OCI-M2 (cell line): ENCODE measurements around the gene ATG4B.
"Not testable (repeated sequence)": the region's sequence is repeated elsewhere in the genome, so short reads cannot be mapped to it uniquely, and the experiment has no call there.

ENCODE experiments used
- DNase-seq: peaks from one replicate; lab custom pipeline; 2025; ENCODE audit not compliant: unreplicated experiment; lab: John Stamatoyannopoulos, UW

The ATG4B gene

DNA sequence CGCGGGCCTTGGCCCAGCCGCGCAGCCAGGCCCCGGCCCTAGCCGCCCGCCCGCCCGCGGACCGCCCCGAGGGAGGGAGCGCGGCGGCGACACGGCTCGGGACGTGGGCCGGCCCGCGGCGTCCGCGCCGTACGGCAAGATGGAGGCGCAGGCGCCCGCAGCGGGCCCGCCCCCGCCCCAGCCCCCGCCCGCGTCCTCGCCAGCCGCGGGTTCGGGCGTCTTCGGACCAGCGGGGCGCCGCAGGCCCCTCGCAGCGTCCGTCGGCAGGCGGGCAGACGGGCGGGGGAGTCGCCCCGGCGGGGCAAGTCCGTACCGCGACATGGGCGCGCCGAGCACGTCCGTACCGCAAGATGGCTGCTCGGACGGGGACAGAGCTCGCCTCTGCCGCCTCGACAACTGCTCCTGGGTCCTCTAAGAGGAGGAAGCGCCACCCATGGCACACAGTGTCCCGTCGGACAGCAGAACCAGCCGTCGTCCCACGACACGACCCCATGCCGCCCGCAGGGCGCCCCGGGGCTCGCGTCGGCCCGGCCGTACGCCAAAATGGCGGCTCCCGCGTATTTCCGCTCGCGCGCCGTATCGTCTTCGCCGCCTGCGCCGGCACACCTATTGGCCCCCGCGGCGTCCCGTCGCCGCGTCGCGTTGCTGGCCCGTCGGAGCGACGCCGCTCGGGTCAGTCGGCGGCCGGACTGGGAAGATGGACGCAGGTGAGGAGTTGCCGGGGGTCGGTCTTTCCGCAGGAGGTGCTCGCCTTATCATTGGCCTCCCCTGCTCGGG is at the start of gene ATG4B, which contains the start of gene THAP4:
Gene ATG4B, plus strand, starts transcription at position 676 of the 777 bp plus-strand sequence. Its CDS starts 22 bp downstream, at position 698.
Gene THAP4, minus strand, starts transcription at position 141 of the 777 bp plus-strand sequence. CDS start 141 bp downstream, outside the sequence.
- DNase-seq, result peak; percentile 26

DNA sequence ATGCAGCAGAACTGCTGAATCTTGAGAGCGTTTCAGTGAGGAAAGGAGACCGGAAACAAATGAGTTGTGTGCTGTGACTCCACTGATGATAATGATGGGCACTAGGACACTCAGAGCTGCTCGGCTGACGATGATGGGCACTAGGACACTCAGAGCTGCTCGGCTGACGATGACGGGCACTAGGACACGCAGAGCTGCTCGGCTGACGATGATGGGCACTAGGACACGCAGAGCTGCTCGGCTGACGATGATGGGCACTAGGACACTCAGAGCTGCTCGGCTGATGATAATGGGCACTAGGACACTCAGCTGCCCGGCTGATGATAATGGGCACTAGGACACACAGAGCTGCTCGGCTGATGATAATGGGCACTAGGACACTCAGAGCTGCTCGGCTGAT is 47.6 kb upstream of the ATG4B start:
- DNase-seq, result not testable (repeated sequence)

DNA sequence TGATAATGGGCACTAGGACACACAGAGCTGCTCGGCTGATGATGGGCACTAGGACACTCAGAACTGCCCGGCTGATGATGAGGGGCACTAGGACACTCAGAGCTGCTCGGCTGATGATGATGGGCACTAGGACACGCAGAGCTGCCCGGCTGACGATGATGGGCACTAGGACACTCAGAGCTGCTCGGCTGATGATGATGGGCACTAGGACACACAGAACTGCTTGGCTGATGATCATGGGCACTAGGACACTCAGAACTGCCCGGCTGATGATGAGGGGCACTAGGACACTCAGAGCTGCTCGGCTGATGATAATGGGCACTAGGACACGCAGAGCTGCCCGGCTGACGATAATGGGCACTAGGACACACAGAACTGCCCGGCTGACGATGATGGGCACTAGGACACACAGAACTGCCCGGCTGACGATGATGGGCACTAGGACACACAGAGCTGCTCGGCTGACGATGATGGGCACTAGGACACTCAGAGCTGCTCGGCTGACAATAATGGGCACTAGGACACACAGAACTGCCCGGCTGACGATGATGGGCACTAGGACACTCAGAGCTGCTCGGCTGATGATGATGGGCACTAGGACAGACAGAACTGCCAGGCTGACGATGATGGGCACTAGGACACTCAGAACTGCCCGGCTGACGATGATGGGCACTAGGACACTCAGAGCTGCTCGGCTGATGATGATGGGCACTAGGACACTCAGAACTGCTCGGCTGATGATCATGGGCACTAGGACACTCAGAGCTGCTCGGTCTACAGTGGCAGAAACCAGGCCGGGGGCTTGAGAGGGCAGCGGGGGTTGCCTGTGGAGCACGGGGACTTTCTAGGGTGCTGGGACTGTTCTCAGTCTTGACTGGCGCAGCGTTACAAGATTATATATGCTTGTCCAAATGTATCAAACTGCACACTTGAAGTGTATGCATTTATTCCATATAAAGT is 46.7 kb upstream of the ATG4B start:
- not testable (repeated sequence) for DNase-seq

DNA sequence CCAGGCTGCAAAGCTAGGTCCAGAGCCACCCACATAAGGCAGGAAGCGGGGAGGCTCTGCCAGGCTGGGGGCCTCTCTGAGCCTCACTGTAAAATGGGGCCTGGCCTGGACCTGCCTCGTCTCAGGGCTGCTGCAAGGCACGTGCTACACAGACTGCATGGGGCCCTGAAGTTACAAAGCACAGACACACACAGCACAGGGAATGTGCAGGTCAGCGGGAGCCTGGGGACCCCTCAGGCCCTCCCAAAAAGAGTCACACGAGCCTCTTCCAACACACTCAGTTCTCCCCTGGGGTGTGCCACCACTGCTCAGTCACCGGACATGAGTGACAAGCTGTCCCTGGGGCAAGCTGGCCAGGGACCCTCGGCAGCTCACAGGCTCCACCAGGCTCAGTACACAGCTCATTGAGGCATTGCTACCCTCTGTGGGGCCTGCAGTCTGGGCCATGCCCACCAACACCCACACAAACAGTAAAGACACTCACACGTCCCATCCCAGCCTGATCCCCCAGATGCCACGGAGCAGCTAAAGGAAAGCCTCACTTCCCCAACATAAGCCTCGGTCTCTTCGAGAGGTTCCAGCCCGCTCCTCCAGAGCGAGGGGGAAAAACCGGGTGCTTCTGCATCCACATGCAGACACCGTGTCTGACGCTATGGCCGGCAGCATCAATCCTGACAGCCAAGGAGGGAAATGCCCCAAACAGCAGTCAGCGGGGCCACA is 45.2 kb upstream of the ATG4B start:
- DNase-seq, result no peak

DNA sequence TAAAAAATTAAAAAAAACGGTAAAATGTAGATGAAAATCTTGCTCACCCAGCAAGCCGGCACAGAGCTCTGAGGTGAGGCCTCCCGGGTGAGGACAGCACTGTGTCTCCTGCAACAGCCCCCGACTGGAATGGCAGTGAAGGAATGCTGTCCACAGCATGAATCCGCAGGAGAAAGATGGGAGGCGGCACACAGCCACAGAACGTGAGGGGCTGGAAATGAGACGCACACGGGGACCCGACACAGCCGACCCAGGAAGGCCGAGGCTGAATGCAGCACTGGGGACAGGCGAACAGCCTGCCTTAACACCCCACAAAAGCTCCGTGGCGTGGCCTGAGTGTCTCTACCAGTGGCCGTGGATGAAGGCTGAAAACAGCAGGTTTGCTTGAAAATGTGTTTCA is 44.2 kb upstream of the ATG4B start:
- no peak for DNase-seq

DNA sequence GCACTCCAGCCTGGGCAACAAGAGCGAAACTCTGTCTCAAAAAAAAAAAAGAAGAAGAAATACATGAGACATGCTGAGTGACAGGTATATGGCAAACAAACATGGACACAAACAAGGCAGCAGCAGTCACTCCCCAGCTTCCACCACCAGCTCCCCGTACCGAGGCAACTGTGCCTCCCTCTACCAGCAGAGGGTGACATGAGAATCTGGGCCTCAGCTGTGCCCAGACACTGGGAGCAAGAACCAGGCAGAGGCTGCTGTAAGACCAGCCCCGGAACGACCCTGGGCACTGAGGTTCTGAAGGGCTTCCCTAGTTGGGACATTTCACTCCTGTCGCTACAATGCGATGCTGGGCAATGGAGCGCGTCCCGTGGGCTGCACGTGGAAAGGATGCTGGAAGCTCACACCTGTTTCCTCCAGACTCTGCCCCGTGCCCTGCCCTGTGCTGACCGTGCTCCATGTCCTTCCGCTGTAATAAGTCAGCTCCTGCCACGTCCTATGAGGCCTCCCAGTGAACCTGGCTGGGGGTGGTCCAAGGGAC is 41.8 kb upstream of the ATG4B start:
- no peak for DNase-seq

DNA sequence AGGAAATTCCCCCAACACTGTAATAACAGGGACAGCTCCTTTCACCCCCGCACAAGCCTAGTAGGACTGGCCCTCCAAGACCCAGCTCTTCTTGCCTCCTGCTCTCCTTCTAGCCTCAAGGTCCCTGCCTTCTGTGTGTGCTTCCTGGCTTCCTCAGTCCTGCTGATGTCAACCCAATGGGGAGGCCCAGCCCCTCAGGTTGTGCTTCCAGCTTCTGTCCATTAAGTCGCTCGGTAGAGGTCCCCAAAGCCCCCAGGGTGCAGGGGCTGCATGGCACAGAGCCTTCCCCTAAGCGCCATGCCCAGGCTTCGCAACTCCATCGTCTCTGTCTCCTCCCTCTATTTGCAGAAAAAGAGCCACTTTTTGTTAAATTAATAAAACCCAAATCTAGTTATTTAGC is 39.9 kb upstream of the ATG4B start:
- no peak for DNase-seq

DNA sequence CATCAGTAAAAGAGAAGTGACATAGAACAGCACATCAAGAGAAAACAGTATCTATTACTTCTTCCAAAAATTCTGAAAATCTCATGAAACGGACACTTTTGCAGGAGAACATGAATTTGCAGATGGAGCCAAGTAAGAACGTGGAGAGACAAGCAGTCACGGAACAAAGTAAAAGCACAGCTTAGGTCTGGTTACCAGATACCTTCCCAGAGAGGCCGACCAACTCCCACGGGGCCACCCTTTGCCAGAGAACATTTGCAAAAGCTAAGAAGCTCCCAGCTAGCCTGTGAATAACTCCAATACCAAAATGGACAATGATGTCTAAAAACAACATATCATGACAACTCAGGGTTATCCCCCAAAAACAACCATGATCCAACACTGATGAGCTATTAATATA is 39.4 kb upstream of the ATG4B start:
- no peak for DNase-seq

DNA sequence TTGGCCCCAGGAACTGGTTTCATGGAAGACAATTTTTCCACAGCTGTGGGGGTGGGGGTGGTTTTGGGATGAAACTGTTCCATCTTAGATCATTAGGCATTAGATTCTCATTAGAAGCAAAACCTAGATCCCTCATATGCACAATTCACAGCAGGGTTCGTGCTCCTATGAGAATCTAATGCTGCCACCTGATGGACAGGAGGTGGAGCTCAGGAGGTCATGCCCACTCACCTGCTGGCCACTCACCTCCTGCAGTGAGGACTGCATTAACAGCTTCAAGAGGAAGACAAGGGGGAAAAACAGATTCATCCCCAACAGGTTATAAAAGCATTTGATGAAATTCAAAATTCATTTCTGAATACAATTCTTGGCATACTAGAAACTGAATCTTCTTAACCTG is 39.0 kb upstream of the ATG4B start:
- DNase-seq, result no peak

DNA sequence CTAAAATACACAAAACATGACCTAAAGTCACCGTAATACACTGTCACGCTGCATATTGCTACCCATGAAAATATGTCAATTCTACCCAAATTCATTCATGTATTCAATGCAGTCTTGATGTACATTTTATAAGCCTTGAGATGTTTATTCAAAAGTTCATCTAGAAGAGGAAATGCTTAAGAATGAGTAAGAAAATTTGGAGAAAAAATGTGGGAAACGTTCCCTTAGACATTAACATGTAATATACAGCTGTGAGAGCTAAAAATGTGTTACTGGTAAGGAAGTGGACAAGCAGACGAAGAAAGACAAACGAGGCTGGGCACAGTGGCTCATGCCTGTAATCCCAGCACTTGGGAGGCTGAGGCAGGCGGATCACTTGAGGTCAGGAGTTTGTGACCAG is 37.9 kb upstream of the ATG4B start:
- DNase-seq, result no peak

DNA sequence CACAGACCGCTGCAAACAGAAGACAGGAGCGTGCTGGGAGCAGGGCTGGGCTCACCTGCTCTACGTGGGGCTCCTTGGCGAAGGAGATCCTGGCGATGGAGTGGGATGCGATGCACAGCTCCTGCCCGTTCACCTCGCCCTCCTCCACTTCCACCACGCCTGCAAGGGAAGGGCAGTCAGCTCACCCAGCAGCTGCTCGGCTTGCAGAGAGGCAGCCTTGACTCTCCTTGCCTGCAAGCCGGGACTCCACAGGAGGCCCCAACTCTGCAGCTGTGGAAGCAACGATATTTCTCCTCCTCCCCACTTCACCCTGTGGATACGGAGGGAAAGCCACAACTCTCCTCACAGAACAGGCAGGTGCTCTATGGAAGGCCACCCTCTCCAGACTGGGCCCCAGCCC is 35.7 kb upstream of the ATG4B start:
- no peak for DNase-seq

DNA sequence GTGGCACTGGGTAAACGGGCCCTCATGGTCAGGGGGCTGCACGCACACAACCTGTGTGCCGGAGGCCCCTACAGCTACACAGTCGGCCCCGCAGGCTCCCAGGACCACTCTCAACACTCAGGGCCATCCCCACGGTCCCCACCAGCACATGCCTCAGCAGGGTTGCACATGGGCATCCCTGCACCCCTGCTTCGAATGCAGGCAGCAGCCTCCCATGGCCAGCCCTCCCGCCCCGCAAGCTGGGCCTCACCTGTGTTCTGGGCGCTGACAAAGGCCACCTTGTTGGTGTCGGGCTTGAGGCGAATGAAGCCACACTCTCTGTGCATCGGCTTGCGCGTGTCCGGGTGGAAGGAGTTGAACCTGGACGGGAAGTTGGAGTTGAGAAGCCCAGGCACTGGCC is 34.8 kb upstream of the ATG4B start:
- DNase-seq, result no peak

DNA sequence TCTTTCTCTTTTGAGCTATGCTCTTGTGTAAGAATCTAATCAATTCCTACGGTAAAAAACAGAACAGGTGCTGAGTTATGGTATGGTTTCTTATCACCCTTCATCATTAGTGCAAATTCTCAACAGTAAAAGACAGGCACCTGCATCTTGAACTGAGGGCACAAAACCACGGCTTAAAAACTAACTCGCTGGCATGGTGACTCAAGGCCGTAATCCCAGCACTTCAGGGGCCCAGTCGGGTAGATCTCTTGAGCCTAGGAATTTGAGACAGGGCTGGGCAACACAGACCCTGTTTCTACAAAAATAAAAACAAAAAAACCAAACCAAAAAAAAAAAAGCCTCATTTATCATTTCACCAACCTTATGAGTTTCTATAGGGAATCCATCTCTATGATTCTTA is 33.8 kb upstream of the ATG4B start:
- no peak for DNase-seq

DNA sequence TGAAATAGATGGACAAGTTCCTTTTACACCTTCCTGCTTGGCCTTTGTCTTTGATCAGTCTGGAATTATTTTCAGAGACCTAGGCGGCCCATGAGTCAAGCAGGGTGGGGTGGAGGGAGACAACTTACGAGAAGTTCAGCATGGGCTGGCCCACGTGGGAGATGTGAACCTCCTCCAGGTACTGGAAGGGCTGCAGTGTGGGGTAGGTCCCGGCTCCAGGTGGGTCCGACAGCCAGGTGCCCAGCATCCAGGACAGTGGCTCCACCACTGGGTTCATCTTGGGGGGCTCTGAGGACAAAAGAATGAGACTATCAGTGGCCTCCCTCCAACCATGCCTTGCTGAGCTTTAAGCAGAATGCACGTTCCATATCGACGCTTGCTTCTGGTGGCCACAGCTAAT is 31.3 kb upstream of the ATG4B start:
- DNase-seq, result no peak

DNA sequence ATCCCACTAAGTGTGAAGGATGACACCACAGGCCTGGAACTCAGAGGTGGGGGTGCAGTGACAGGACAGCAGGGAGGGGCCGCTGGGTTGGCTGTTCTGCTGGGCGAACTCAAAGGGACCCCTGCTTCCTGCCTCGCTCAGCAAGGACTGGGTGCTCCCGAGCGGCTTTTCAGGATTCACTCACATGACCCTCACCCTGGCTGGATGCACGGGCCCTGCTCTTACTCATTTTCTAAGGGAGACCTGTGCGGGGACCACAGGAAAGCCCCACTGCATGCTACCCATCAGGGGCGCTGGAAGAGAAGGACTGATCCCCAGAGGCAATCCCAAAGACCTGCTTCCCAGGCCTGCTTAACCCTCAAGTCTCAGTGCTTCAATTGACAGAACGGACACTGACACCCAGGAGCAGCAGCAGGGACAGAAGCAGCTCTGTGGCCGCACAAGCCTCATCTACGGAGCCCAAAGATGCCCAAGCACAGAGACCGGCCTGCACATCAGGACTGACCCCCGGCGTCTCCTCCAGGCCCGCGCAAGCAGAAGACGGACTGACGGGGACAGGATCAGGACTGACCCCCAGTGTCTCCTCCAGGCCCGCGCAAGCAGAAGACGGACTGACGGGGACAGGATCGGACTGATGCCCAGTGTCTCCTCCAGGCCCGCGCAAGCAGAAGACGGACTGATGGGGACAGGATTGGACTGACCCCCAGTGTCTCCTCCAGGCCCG is 30.2 kb upstream of the ATG4B start:
- DNase-seq, result no peak

DNA sequence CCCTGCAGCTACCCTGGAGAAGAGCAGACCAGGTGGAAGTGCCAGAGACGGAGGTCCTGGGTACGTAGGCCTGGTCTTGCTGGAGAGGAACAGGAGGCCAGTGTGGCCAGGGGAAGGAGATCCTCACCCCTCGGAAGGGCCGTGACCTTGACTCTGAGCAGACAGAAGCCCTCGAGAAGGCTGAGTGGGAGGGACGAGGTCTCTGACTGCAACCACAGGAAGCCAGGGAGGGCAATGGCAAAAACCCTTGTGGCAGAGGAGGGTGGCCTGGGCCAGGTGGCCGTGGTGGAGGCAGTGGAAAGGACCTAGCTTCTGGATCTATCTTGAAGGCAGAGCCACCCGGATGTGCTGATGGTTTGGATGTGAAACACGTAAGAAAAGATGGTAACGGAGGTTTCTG is 28.6 kb upstream of the ATG4B start:
- no peak for DNase-seq

DNA sequence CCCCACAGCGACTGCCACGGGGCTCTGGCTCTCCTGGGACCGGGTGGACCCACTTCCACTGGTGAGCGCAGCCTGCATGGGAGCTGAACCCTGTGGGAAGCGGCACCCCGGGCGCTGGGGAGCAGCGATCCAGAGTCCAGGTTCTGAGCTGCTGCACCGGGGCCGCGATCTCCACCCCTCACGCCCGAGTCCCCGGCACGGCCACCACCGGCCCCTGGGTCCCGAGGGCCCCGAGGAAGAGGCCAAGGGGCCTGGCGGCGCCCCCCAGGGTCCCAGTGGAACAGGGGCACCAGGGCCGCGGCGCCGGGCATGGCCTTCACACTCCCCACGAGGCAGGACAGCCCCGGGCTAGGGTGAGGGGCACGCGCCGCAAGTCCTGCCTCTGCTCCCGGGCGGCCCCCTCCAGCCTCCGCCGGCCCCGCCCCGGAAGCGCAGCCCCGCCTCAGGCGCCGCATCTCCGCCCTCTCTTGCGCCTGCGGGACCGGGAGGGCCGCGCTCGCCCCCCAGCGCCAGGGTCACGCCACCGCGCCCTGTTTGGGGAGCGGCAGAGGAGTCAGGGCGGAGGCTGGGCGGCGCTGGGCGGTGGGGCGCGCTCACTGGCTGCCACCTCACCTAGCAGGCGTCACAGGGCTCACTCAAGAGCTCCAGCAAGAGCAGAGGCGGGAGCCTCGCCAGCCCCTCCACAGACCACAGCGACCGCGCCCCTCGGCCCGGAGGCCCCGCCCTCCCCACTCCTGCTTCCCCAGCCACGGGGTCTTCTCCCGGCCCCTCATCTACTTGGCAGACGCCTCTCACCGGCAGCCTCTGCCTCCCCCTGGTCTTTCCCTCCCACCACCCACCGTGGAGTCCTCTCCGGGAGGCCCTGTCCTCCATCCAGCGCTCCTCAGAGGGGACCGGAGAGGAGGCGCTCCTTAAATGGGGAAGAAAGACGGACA is 27.4 kb upstream of the ATG4B start:
- peak; percentile 46 for DNase-seq

DNA sequence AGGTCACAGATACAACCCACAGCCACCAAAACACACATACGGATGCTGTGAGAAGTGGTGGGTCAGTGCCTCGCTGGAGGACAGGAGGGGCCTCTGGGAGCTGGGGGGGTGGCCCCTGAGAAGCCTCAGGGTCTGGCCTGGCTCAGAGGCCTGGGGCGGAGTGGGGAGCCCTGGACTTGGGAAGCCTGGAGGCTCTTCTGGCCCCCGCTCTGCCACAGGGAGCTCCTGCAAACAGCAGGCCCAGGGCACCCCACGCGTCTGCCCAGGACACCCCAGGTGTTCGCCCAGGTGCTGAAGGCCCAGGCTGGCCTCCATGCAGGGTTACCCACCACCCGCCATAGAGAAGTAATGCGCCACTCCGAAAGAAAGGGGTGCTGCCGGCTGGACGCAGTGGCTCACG is 26.4 kb upstream of the ATG4B start:
- DNase-seq, result no peak
